Activated T-helper 1 cell treated with Interleukin-2 at 50 U/mL for 16 hours (primary cell): ENCODE results near the gene PFKM.

Experiments
- DNase-seq: peaks from one replicate; pipeline ENCODE4 v3.0.0-alpha.2; 2020; ENCODE audit warnings: low read depth

Gene PFKM

GRCh38 chr12:48157018-48157888 lies 38.1 kb downstream of the PFKM start, which contains the start of gene ASB8:
TSS of gene ASB8 (minus strand) at chr12:48157515. CDS start at chr12:48153496, 4,019 bp downstream.
- peak; percentile 98 for DNase-seq

GRCh38 chr12:48157889-48158370 lies 38.8 kb downstream of the PFKM start:
- no peak for DNase-seq

- no peak for DNase-seq
These were observed 40.9 kb downstream of the PFKM start for GRCh38 chr12:48160046-48160445.

- no peak for DNase-seq
These were observed 41.6 kb downstream of the PFKM start for GRCh38 chr12:48160807-48161206.

GRCh38 chr12:48163150-48163747 lies 44.1 kb downstream of the PFKM start:
- DNase-seq = no peak

- no peak for DNase-seq
These were observed 45.3 kb downstream of the PFKM start for GRCh38 chr12:48164451-48164850.

- no peak for DNase-seq
These were observed 46.2 kb downstream of the PFKM start for GRCh38 chr12:48165089-48165981.

- no peak for DNase-seq
These were observed 49.8 kb downstream of the PFKM start for GRCh38 chr12:48169011-48169410.

GRCh38 chr12:48175613-48176416 lies 56.7 kb downstream of the PFKM start:
- DNase-seq = no peak

- DNase-seq = no peak
These were observed 57.2 kb downstream of the PFKM start for GRCh38 chr12:48176417-48176751.

- no peak for DNase-seq
These were observed 58.8 kb downstream of the PFKM start for GRCh38 chr12:48177982-48178381.

GRCh38 chr12:48179466-48179865 lies 60.3 kb downstream of the PFKM start:
- DNase-seq = no peak

GRCh38 chr12:48180424-48180823 lies 61.3 kb downstream of the PFKM start:
- DNase-seq = no peak

- DNase-seq = no peak
These were observed 61.8 kb downstream of the PFKM start for GRCh38 chr12:48180857-48181495.

GRCh38 chr12:48182631-48183030 lies 63.5 kb downstream of the PFKM start:
- no peak for DNase-seq

GRCh38 chr12:48183091-48183875 lies 64.1 kb downstream of the PFKM start, which contains the start of gene CCDC184:
TSS of gene CCDC184 (plus strand) at chr12:48183644. CDS start at chr12:48184123, 479 bp downstream.
- peak; percentile 64 for DNase-seq

GRCh38 chr12:48183876-48184548 lies 64.8 kb downstream of the PFKM start:
- DNase-seq = no peak

- no peak for DNase-seq
These were observed 65.4 kb downstream of the PFKM start for GRCh38 chr12:48184549-48184922.

GRCh38 chr12:48185181-48185919 lies 66.2 kb downstream of the PFKM start:
- no peak for DNase-seq
